ENCODE measurements around the gene MRPL14.

MRPL14 gene

GRCh38 chr6:44105146-44105545 is 22.1 kb downstream of the MRPL14 start:
- H3K27ac ChIP-seq, result peak overlapping the region; percentile 71
- no peak for TF ChIP-seq CTCF (conservative IDR thresholded peaks at IDR 0.05)

- no peak for TF ChIP-seq CTCF (conservative IDR thresholded peaks at IDR 0.05)
- no peak overlapping the region for H3K27ac ChIP-seq
These were observed 22.7 kb downstream of the MRPL14 start for GRCh38 chr6:44104481-44105021.

- peak overlapping the region; percentile 17; the same call in 1 of the 2 replicates for H3K27ac ChIP-seq
- TF ChIP-seq CTCF (conservative IDR thresholded peaks at IDR 0.05), result no peak
These were observed 24.7 kb downstream of the MRPL14 start for GRCh38 chr6:44102527-44102926.

GRCh38 chr6:44101832-44102231 is 25.4 kb downstream of the MRPL14 start:
- peak overlapping the region; percentile 17; the same call in 1 of the 2 replicates for H3K27ac ChIP-seq
- no peak for TF ChIP-seq CTCF (conservative IDR thresholded peaks at IDR 0.05)

GRCh38 chr6:44100088-44100550 is 27.1 kb downstream of the MRPL14 start:
- peak; percentile 81 for TF ChIP-seq CTCF (conservative IDR thresholded peaks at IDR 0.05)

GRCh38 chr6:44099192-44099591 is 28.1 kb downstream of the MRPL14 start:
- H3K27ac ChIP-seq, result no peak overlapping the region; the same call in 1 of the 2 replicates
- no peak for TF ChIP-seq CTCF (conservative IDR thresholded peaks at IDR 0.05)

More at GRCh38 chr6:44100088-44100550, 27.1 kb downstream of the MRPL14 start:
- no peak overlapping the region for H3K27ac ChIP-seq

- H3K27ac ChIP-seq, result no peak overlapping the region
- no peak for TF ChIP-seq CTCF (conservative IDR thresholded peaks at IDR 0.05)
These were observed 29.4 kb downstream of the MRPL14 start for GRCh38 chr6:44097782-44098317.
